OCI-LY1 (cell line): ENCODE data around the gene RNF44.

Experiments
- H2AFZ ChIP-seq: fragments of 200-600 bp; sonication (generic), shearing (Covaris generic); 2 replicates; pipeline ENCODE4 v1.6.0; 2014; ENCODE audit warnings: antibody characterized with exemption, mild to moderate bottlenecking, low read length
- H3F3A ChIP-seq: fragments of 200-600 bp; sonication (generic), shearing (Covaris generic); 2 replicates; pipeline ENCODE4 v1.6.0; 2014; ENCODE audit warnings: mild to moderate bottlenecking, antibody characterized with exemption, low read length, moderate library complexity; ENCODE audit not compliant: insufficient read depth
- H3K27ac ChIP-seq: fragments of 200-600 bp; sonication (generic); 2 replicates; pipeline ENCODE4 v1.5.1; 2014; ENCODE audit warnings: low read length, mixed run types, mild to moderate bottlenecking, low read depth; ENCODE audit not compliant: poor library complexity, severe bottlenecking
- H3K27me3 ChIP-seq: fragments of 200-600 bp; sonication (generic); 2 replicates; pipeline ENCODE4 v1.6.0; 2014; ENCODE audit warnings: antibody characterized with exemption, mild to moderate bottlenecking, low read length, moderate library complexity; ENCODE audit not compliant: insufficient read depth
- H3K36me3 ChIP-seq: fragments of 200-600 bp; sonication (generic); 2 replicates; pipeline ENCODE4 v1.6.1; 2014; ENCODE audit warnings: mild to moderate bottlenecking, antibody characterized with exemption, low read length, moderate library complexity, mixed read lengths; ENCODE audit not compliant: insufficient read depth
- H3K4me1 ChIP-seq: fragments of 200-600 bp; sonication (generic); 2 replicates; pipeline ENCODE4 v1.5.1; 2014; ENCODE audit warnings: mild to moderate bottlenecking, low read length, moderate library complexity; ENCODE audit not compliant: insufficient read depth, severe bottlenecking
- H3K4me2 ChIP-seq: fragments of 200-600 bp; sonication (generic), shearing (Covaris generic); 2 replicates; pipeline ENCODE4 v1.6.1; 2014; ENCODE audit warnings: low read length
- H3K4me3 ChIP-seq: fragments of 200-600 bp; sonication (generic); 2 replicates; pipeline ENCODE4 v1.5.1; 2014; ENCODE audit warnings: low read length, low read depth, mild to moderate bottlenecking, mixed read lengths; ENCODE audit not compliant: poor library complexity, severe bottlenecking
- H3K79me2 ChIP-seq: fragments of 200-600 bp; shearing (Covaris generic); 2 replicates; pipeline ENCODE4 v1.6.1; 2016; ENCODE audit warnings: mixed run types, low read length, mixed read lengths; ENCODE audit not compliant: insufficient read depth
- H3K9ac ChIP-seq: fragments of 200-600 bp; sonication (generic), shearing (Covaris generic); 2 replicates; pipeline ENCODE4 v1.6.1; 2014; ENCODE audit warnings: mild to moderate bottlenecking, low read length, mixed read lengths
- H3K9me2 ChIP-seq: fragments of 200-600 bp; sonication (generic), shearing (Covaris generic); 2 replicates; pipeline ENCODE4 v1.6.1; 2014; ENCODE audit warnings: low read depth, mild to moderate bottlenecking, low read length, mixed read lengths
- H3K9me3 ChIP-seq: fragments of 200-600 bp; shearing (Covaris generic); 2 replicates; pipeline ENCODE4 v1.6.1; 2014; ENCODE audit warnings: low read length, mixed read lengths
- H4K20me1 ChIP-seq: fragments of 200-600 bp; sonication (generic), shearing (Covaris generic); 2 replicates; pipeline ENCODE4 v1.6.0; 2016; ENCODE audit warnings: mild to moderate bottlenecking, low read length; ENCODE audit not compliant: insufficient read depth
- CTCF ChIP-seq: fragments of 200-600 bp; sonication (generic), shearing (Covaris generic); IDR thresholded peaks from 2 replicates; pipeline ENCODE4 v1.5.1; 2017; ENCODE audit warnings: mild to moderate bottlenecking, antibody characterized with exemption, low read length, moderate library complexity, mixed read lengths
- EZH2 ChIP-seq: fragments of 200-600 bp; sonication (generic), shearing (Covaris generic); IDR thresholded peaks from 2 replicates; pipeline ENCODE4 v1.8.0; 2017; ENCODE audit warnings: borderline replicate concordance, mixed run types, mild to moderate bottlenecking, antibody characterized with exemption, low read length, moderate library complexity, mixed read lengths

Gene RNF44

GRCh38 chr5:176575488-176576422 is 38.6 kb upstream of the RNF44 start:
- Histone ChIP-seq H3K79me2 (no peaks in the 10 kb centered on the region), H4K20me1 (no peaks in the 10 kb centered on the region), H3K27me3 (peaks cover 7% of the 10 kb centered on the region; the same call in 1 of the 2 replicates), H3K9me3 (no peaks in the 10 kb centered on the region), H2AFZ (no peak overlapping the region), H3K9ac (no peak overlapping the region), H3K4me1 (no peaks in the 10 kb centered on the region), H3F3A (no peaks in the 10 kb centered on the region), H3K9me2 (no peaks in the 10 kb centered on the region), H3K4me2 (no peak overlapping the region), H3K4me3 (no peak overlapping the region), H3K27ac (no peak overlapping the region), H3K36me3 (no peaks in the 10 kb centered on the region)
- TF ChIP-seq CTCF (no peak), EZH2 (no peak)

- H3K9me3 ChIP-seq, result no peaks in the 10 kb centered on the region
- peaks cover 7% of the 10 kb centered on the region; the same call in 1 of the 2 replicates for H3K27me3 ChIP-seq
- no peaks in the 10 kb centered on the region for H4K20me1 ChIP-seq
Measured at GRCh38 chr5:176575066-176575465, 37.9 kb upstream of the RNF44 start.

GRCh38 chr5:176574297-176574591 is 37.0 kb upstream of the RNF44 start:
- H3K79me2 ChIP-seq, result no peaks in the 10 kb centered on the region
- no peaks in the 10 kb centered on the region for H4K20me1 ChIP-seq
- no peak overlapping the region for H3K4me2 ChIP-seq
- H3K9ac ChIP-seq, result no peak overlapping the region
- no peaks in the 10 kb centered on the region for H3K4me1 ChIP-seq
- TF ChIP-seq EZH2 (no peak), CTCF (no peak; the same call in 1 of the 2 replicates)
- H3K36me3 ChIP-seq, result no peaks in the 10 kb centered on the region
- H3K27me3 ChIP-seq, result peaks cover 3% of the 10 kb centered on the region; the same call in 1 of the 2 replicates
- no peaks in the 10 kb centered on the region for H3K9me2 ChIP-seq
- H3K27ac ChIP-seq, result no peak overlapping the region
- H3K4me3 ChIP-seq, result no peak overlapping the region
- no peak overlapping the region for H2AFZ ChIP-seq
- no peaks in the 10 kb centered on the region for H3K9me3 ChIP-seq
- H3F3A ChIP-seq, result no peaks in the 10 kb centered on the region

More at GRCh38 chr5:176575066-176575465, 37.9 kb upstream of the RNF44 start:
- Histone ChIP-seq H3K4me3 (no peak overlapping the region), H3K36me3 (no peaks in the 10 kb centered on the region), H3K4me1 (no peaks in the 10 kb centered on the region), H3K27ac (no peak overlapping the region), H3K9me2 (no peaks in the 10 kb centered on the region), H3K4me2 (no peak overlapping the region), H3K9ac (no peak overlapping the region), H2AFZ (no peak overlapping the region), H3F3A (no peaks in the 10 kb centered on the region), H3K79me2 (no peaks in the 10 kb centered on the region)
- TF ChIP-seq CTCF (no peak), EZH2 (no peak)
